Stimulated activated CD4-positive, alpha-beta T cell treated with anti-CD3 and anti-CD28 coated beads, Interleukin-4, amount 100 ng/mL, for 4 hours (primary cell): ENCODE results near the gene CASTOR1.

ENCODE experiments used
- DNase-seq, 2 experiments: peaks; one replicate each; pipeline ENCODE4 v3.0.0-alpha.2; 2020

CASTOR1 gene

GRCh38 chr22:30244066-30244465 is 45.2 kb downstream of the CASTOR1 start:
- no peak for DNase-seq

- no peak for DNase-seq
Measured at GRCh38 chr22:30243661-30244060, 45.6 kb downstream of the CASTOR1 start.

DNA sequence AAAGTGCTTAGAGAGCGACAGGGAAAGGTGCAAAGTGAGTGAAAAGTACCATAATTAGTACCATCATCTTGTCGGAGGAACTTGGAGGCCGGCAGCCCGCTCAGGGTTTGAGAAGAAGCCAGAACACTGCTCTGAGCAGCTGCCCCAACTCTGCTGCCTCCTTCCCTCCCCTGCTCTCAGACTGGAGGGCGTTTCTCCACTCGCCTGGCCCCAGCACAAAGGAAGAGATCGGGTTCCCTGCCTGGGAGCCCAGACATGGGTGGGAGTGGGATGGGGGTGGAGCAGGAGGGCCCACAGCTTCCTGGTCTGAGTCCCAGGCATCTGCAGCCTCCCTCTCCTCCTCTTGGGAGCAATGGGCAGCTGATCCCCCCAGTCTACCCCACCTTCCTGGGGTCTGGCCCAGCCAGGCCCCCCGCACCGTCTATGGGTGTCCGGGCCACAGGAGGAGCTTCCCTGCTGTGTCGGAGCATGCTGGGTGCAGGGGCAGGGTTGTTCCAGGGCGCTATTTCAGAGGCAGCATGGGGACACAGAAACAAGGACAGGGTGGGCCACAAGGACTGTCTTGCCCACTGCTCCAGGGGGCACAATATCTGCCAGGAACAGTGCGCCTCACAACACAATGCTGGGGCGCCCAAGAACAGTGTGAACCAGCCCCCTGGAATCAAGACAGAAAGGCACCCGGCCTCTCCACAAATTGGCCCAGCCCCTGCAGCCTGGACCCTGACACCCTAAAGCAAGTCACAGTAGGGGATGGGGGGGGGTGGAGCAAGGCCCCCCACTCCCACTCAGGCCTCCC is 47.5 kb downstream of the CASTOR1 start:
- no peak for DNase-seq

DNA sequence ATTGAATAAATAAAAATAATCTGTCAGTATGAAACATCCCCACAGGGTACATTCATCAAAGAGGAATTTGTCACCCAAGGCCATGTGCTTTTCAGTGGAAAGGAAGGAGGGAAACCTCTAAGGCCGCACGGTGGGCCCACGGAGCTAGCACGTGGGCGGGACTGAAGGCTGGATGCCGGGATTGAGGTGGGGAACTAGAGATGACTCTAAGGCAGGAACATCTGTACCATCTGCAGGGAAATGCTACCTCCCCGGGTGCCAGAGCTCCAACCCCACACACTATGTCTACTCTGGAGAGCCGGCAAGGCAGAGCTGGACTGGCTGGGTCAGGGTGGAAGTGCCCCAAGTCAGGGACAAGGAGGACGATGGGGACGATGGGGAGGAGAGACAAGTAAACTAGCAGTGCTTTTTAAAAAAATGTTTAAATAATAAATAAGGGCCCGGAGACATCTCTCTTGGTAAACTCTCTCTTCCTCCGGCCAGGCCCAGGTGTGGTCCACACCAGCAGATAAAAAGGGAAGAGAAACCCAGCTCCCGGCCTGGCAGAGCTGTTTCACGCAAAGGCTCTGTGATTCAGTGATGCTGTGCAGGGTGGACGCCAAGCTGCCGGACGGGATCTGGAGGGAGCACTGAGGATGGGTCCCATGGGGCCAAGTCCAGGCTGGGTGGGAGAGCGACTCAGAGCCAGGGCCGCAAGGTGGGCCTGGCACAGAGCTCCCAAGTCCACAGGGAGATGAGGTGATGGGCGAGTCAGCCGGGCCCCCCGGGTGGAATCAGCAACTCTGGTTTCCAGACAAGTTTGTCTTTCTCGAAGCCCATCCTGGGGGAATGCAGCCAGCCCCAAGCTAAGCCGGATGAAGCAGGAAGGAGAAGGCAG is 48.5 kb downstream of the CASTOR1 start:
- no peak for DNase-seq

GRCh38 chr22:30239488-30240405 is 49.6 kb downstream of the CASTOR1 start:
- no peak for DNase-seq

DNA sequence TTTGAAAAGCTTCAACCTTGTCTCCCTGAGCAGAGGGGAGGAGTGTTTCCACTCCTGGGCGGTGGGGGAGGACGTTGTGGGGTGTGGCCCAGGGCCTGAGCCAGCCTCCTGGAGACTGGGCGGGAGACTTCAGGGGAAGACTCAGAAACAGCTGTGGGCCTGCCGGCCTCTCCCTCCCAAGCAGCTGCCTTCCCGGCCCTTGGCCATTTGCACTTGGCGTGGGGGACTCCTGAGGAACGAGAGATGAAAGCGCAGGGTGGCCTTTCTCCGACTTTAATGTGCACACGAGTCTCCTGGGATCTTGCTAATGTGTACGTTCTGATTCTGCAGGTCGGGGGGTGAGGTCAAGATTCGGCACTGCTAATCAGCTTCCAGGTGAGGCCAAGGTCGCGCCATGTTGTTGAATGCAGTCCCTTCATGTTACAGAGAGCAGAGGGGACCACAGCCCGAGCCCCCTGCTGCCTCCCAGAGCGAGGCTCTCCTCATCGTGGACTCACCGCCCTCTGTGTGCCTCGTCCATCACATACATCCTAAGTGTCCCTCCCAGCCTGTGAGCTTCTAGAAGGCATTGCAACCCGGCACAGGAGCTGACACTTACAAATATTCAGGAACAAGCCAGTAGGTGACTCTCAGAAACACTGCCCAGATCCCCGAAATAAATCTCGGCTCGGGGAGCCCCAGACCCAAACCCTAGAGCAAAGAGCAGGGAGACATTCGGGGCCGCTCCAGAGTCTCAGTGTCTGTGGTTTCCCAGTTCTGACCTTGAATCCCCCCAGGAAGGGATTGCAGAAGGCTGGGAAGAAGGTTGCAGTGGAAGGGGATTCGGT is 50.4 kb downstream of the CASTOR1 start:
- DNase-seq, result no peak

DNA sequence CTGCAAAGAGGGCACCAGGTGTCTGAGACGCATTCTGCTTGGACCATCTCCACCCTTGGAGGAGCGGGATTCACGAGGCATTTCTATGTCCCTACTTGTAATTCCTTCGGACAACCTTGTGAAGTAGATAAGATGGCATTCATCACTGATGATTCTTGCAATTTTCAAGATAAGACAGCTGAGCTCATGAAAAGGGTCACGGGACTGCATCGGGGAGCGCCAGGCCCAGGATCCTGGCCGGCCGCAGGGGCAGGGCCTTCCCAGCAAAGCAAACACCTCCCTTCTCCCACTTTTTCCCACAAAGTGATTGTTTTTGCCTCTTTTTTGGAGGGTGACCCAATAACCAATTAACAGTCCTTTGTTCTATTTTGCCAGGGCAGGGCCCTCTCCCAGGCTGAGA is 51.2 kb downstream of the CASTOR1 start:
- no peak for DNase-seq

DNA sequence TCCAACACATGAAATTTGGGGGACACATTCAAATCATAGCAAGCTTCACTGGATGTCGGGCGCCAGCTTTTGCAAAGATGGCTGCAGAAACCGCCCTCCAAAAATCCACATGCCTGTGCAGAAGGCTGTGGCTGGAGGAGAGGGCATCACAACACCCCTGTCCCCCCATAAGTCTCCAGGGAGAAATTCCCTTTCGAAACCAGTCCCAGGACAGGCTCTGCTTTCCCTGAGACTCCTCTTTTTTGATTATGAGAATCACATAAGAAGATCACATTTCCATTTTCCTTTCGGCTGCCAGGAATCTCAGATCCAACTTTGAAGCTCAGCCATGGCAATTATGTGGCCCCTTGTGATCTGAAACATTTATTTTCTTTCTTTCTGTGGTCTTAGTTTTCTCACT is 52.4 kb downstream of the CASTOR1 start:
- no peak for DNase-seq

GRCh38 chr22:30235687-30236170 is 53.6 kb downstream of the CASTOR1 start:
- DNase-seq, result no peak
